GM18861 (cell line): ENCODE measurements around the gene FHDC1.
A peak's percentile ranks its signal among the peaks of the same experiment; 100 is the strongest.

ENCODE experiments used
- ATAC-seq: cut with Tn5 transposase; IDR thresholded peaks from one replicate; pipeline ENCODE4 v1.9.1; 2021; ENCODE audit not compliant: unreplicated experiment

Gene FHDC1

GRCh38 chr4:153002110-153002509 lies 66.0 kb downstream of the FHDC1 start:
- ATAC-seq, result no peak

GRCh38 chr4:153004081-153004850 lies 68.1 kb downstream of the FHDC1 start:
- no peak for ATAC-seq

GRCh38 chr4:153005899-153006381 lies 69.8 kb downstream of the FHDC1 start:
- ATAC-seq, result no peak

DNA sequence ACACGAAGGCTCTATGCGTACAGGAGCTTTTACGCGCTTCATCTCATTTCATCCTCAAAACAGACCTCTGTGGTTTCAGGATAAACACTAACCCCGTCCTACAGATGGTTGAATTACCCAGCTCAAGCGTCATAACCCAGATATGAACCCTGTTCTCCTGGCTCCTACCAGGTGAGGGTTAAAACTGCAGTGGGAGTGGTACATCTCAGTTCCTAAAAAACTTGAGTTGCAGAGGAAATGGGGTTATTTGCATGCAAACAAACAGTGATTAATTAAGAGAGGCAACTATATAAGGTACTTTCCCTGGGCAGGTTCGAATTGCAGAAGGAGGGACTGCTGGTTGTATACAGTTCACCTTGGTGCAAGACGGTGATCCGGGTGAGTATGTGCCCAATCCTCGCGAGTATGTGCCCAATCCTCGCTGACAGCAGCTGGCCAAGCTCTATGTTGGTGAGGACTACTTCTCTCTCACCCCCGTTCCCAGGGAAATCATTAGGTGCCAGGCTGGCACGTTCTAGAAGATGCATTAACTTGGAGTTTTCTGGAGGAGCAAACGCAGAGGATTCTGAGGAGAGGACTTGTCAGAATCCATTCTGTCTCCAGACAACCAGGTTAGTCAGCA lies 72.6 kb downstream of the FHDC1 start:
- peak; percentile 80 for ATAC-seq

- ATAC-seq, result no peak
Observed at GRCh38 chr4:153010146-153010545, 74.0 kb downstream of the FHDC1 start.

DNA sequence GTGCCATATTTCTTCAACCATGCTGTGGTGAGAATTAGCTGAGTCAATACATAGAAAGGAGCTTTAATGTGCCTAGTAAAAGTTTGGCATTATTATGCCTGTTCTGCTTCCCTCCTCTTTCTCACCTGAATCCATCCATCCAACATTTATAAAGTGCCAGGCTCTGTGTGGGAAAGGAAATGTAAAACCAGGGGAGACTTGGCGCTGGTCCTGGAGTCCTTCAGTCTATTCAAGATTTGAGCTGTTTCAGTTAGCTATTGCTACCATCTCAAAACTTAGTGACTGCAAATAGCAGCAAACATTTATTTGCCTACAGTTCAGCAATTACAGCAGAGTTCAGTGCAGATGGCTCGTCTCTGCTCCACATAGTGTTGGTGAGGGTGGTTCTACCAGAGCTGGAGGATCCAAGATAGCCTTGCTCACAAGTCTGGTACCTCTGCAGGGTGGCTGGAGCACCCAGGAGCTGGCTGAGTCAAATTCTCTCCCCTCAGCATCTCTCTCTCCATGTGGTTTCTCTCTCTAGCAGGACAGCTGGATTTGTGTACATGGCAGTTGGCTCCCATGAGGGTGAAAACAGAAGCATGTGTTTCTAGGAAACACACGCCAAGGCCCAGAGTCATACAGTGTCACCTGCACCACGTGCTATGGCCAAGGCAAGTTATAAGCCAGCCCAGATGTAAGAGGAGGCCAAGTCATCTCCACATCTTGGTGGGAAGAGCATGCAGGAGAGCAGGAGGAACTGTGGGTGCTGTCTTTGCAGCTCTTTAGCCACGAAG lies 77.3 kb downstream of the FHDC1 start:
- no peak for ATAC-seq

- no peak for ATAC-seq
Observed at GRCh38 chr4:153014460-153014859, 78.3 kb downstream of the FHDC1 start.

DNA sequence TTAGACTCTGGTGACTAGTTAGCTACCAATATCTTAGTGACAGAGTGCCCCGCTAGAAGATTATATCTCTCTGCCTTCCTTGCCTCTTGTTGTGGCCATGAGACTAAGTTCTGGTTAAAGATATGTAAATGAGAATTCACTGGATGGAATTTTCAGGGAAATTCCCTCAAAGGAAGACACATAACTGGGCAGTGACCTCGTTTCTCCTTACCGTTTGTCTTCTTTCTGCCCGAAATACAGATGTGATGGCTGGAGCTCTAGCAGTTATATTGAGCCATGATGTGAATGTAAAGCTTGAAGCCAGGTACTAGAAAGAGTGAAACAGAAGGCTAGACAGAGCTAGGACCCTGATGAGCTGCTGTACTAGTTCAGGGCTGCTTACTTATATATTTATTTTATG lies 80.5 kb downstream of the FHDC1 start:
- no peak for ATAC-seq

- no peak for ATAC-seq
Observed at GRCh38 chr4:153018031-153018430, 81.9 kb downstream of the FHDC1 start.

DNA sequence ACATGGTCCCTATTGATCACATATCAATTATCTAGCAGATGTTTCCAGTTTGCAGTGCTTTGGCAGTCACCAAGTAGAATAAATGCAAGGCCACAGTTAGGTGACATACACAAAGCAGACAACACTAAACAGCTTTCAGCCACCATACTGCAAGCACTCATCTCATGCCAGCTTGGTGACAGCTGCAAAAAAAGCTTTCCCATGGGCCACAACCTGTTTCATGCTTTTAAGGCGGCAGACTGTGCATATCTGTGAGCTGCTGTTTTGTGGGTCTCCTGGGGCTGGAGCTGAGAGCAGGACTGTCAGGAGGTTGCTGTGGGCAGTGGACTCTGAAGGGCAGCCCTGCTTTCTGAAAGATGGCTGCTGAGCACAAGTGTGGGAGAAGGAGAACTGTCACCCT lies 82.6 kb downstream of the FHDC1 start:
- no peak for ATAC-seq

DNA sequence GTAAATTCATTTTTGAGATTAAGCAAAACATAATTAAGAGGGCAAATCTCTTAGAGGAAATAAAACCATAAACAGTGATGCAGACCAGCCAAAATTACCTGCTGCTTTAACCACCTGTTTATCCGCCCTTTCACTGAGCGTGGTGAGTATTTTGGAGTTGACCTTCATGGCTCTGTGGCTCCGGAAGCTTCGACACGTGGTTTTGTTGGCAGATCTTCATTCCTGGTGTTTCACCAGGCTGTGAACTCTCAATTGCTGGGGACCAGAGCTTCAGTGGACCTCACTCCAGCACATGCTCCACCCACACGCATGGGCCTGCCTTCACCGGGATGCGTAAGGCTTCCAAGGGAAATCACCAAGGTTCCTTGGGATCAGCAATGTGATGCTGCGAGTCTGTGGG lies 83.8 kb downstream of the FHDC1 start:
- ATAC-seq, result no peak

- no peak for ATAC-seq
Observed at GRCh38 chr4:153020457-153020856, 84.3 kb downstream of the FHDC1 start.

GRCh38 chr4:153021276-153021675 lies 85.2 kb downstream of the FHDC1 start:
- no peak for ATAC-seq

DNA sequence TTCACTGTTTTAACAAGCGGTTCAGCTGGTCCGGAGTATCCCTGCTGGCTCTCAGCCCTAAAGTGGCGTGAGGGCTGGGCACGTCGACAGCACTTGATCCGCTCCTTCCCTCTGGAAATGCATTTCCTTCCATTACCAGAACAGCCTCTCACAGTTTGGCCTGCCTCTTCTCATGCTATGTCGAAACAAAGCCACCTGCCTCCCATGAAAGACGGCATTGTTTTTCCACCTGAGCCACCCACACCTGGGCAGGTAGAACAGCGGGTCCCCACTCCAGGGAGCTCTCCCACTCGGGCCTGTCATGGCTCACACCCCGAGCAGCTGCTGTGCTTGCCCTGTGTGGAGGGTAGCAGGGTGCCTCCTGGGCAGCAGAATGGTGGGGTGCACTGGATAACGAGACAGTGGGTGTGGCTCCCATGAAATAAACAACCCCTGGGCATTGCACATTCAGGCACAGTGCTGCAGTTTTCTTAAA lies 86.2 kb downstream of the FHDC1 start:
- no peak for ATAC-seq

DNA sequence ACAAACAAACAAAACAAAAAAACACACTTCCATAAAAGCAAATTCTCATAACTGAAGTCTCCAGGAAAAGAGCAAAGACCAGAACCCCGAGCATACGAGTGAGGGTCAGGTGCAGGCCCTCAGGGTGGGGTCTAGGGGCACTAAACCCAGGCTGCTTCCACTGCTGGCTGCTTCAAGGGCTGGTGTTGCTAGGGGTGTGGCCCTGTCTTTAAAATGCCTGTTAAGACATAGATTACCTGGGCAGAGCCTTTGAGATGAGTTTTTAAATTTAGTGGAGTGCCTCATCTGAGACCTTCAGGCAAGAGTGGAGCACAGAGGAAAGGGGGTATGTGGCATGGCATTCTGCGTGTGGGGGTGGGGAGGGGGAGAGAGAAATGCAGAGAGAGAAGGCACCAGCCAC lies 87.0 kb downstream of the FHDC1 start:
- ATAC-seq, result no peak

DNA sequence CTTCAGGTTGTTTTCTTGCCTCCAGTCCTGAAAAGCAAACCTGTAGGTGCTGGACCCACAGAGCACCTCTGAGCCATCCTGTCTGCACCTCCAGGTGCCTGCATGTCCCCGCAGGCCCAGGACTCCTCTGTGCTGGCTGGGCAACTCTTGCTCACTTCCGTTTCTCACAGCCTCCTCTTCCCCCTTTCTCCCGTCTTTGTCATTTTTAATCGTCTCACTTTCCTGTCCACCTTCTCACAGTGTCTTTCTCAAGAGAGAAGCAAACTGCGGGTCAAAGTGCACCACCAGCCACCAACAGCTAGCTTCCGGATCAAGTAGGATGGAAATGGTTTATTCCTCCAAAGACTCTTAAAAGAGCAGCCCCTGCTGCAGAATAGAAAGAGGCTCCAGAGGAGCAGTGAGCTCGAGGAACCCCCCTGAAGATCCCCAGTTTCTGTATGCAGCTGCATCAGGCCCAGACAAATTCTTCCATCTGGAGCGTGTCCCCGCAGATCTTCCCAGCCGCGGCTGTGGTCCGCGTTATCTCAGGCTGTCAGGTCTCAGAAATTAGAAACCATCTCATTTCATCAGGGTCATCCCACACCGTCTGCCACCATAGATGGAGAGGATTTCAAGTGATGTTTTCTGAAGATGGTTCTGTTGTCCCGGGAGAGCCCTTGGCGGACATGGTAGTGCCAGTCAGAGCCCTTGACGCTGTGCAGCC lies 87.7 kb downstream of the FHDC1 start:
- ATAC-seq, result no peak

- no peak for ATAC-seq
Observed at GRCh38 chr4:153024466-153024865, 88.3 kb downstream of the FHDC1 start.

DNA sequence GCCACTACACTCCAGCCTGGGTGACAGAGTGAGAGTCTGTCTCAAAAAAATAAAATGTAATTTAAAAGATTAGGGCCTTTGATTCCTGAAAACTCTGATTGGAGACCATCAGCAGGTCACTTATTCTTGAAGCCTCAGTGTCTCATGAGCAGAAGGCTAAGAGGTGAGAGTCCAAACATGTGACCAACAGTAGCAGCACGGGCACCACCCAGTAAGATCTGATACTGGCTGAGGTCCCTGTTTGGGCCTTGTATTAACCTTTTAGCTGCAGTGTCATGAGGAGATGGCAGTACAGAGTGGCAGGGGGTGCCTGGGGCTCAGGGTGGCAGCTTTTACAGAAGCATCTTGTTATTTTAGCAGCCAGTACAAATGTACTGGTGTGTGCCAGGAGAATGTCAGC lies 89.3 kb downstream of the FHDC1 start:
- ATAC-seq, result no peak

DNA sequence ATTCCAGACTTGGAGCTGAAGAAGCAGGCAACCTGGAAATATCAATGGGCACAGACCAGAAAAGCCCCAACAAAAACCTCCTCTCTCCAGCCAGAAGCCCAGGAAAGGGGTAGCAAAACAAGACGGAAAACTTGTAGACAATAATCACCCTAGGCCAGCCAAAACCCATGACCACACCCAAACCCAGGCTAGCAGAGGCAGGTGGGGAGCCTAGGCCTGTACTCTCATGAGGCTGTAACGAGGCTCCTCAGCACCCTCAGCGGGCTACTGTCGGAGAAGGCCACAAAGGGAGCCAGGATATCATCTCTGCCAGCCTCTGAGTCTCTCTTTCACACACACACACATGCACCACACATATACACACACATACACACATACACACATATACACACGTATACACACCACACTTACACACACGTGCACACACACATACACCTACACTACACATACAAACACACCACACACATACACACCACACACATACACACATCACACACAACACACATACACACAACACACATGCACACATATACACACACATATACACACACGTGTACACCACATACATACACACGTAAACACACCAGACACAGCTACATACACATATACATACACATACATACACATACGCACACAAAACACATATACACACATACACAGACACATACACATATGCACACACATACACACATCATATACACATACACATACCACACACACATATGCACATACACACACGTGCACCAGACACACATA lies 90.6 kb downstream of the FHDC1 start:
- no peak for ATAC-seq

DNA sequence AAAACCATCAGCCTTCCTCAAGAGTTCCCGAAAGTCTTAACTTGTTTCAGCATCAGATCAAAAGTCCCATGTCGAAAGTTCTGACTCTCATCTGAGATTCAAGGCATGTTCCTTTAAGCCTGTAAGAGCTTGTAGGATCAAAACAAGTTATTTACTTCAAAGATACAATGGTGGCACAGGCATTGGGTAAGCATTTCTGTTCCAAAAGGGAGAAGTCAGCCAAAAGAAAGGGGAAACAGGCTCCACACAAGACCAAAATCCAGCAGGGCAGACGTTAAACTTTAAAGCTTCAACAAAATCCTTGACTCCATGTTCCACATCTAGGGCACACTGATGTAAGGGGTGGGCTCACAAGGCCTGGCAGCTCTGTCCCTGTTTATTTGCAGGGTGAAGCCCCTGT lies 91.7 kb downstream of the FHDC1 start:
- no peak for ATAC-seq
